AG04449 (cell line): Measurements from ENCODE around the gene KISS1R.

ENCODE experiments used
- CTCF ChIA-PET: fragments of 350-600 bp; formaldehyde crosslinking; extraction: SDS; loops from one replicate; lab custom pipeline; 2021; ENCODE audit warnings: antibody characterized with exemption; lab: Yijun Ruan, JAX
- POLR2A ChIA-PET: fragments of 400-600, 350-600 bp; formaldehyde crosslinking; extraction: SDS; loops from one replicate; lab custom pipeline; 2020; ENCODE audit warnings: antibody characterized with exemption, inconsistent platforms; lab: Yijun Ruan, JAX
- DNase-seq: peaks from one replicate; pipeline ENCODE4 v3.0.0-alpha.2; 2010; ENCODE audit warnings: low read depth, low spot score
- H3K4me3 ChIP-seq: 2 replicates; pipeline ENCODE4 v1.5.1; 2011; ENCODE audit warnings: low read depth, mild to moderate bottlenecking, control low read depth, low read length
- CTCF ChIP-seq: IDR thresholded peaks from one replicate; pipeline ENCODE4 v1.5.1; 2011; ENCODE audit warnings: mild to moderate bottlenecking, moderate library complexity, low read length, control low read depth, inconsistent platforms; ENCODE audit not compliant: insufficient read depth; ENCODE audit errors: missing control alignments

KISS1R gene

GRCh38 chr19:902446-903226 is 14.5 kb upstream of the KISS1R start:
- H3K4me3 ChIP-seq: no peak overlapping the region
- POLR2A ChIA-PET: interaction anchor here (0.6 to 0.9 kb wide), 2 partner anchors 86 to 104 kb away, joined by 3 to 4 read pairs; no protein-coding TSS in a partner anchor
- no peak for DNase-seq
- TF ChIP-seq CTCF: no peak
- CTCF ChIA-PET: interaction anchor here (0.6 to 1.8 kb wide), 8 partner anchors 15 to 133 kb away, joined by 3 to 5 read pairs (median 3); partner anchors contain the start of gene CFD

GRCh38 chr19:903266-903797 is 13.8 kb upstream of the KISS1R start:
- CTCF ChIA-PET: interaction anchor here (0.7 to 1.8 kb wide), 7 partner anchors 15 to 134 kb away, joined by 3 to 5 read pairs (median 3); partner anchors contain the start of gene CFD
- POLR2A ChIA-PET: interaction anchor here (0.9 kb wide), 1 partner anchor 85 kb away, joined by 3 read pairs; no protein-coding TSS in a partner anchor
- no peak overlapping the region for H3K4me3 ChIP-seq
- DNase-seq: no peak
- TF ChIP-seq CTCF: no peak

GRCh38 chr19:904545-904944 is 12.6 kb upstream of the KISS1R start:
- ChIA-PET CTCF (no interaction called here), POLR2A (no interaction called here)
- no peak for DNase-seq
- no peak overlapping the region for H3K4me3 ChIP-seq
- no peak for TF ChIP-seq CTCF

- POLR2A ChIA-PET: no interaction called here
- DNase-seq: no peak
- no peak overlapping the region for H3K4me3 ChIP-seq
- CTCF ChIA-PET: interaction anchor here (1.5 to 2.6 kb wide), 3 partner anchors 14 to 136 kb away, joined by 3 to 8 read pairs (median 4); partner anchors contain the start of gene MED16
- TF ChIP-seq CTCF: no peak
Observed at GRCh38 chr19:906480-906879, 10.7 kb upstream of the KISS1R start.

- no peak for DNase-seq
- ChIA-PET POLR2A (no interaction called here), CTCF (interaction anchor here (1.5 to 2.6 kb wide), 2 partner anchors 15 to 137 kb away, joined by 3 to 8 read pairs; partner anchors contain the start of gene MED16)
- no peak for TF ChIP-seq CTCF
- no peak overlapping the region for H3K4me3 ChIP-seq
Observed at GRCh38 chr19:907183-907853, 9.8 kb upstream of the KISS1R start.
